Activated CD4-positive, alpha-beta T cell treated with anti-CD3 and anti-CD28 coated beads for 48 hours (primary cell): Measurements from ENCODE around the gene PLA2G1B.

Experiments used
- DNase-seq: peaks from one replicate; pipeline ENCODE4 v3.0.0-alpha.2; 2020

PLA2G1B gene

GRCh38 chr12:120323772-120324171 lies 3.8 kb downstream of the PLA2G1B start:
- no peak for DNase-seq

GRCh38 chr12:120321382-120322202 lies 6.0 kb downstream of the PLA2G1B start:
- no peak for DNase-seq

GRCh38 chr12:120317224-120318105 lies 10.1 kb downstream of the PLA2G1B start:
- peak; percentile 100 for DNase-seq

- no peak for DNase-seq
These were observed 10.8 kb downstream of the PLA2G1B start for GRCh38 chr12:120316798-120317223.

- no peak for DNase-seq
These were observed 13.4 kb downstream of the PLA2G1B start for GRCh38 chr12:120314220-120314619.

GRCh38 chr12:120301962-120302815 lies 25.4 kb downstream of the PLA2G1B start, which contains the start of gene SIRT4:
TSS of gene SIRT4 (plus strand) at chr12:120302321. CDS start at chr12:120303562, 1,241 bp downstream.
- peak; percentile 93 for DNase-seq

GRCh38 chr12:120292661-120293531 lies 34.7 kb downstream of the PLA2G1B start, which contains the start of gene RNU4-1:
TSS of gene RNU4-1 (minus strand) at chr12:120293237.
- peak; percentile 86 for DNase-seq

- DNase-seq: peak; percentile 53
These were observed 35.2 kb downstream of the PLA2G1B start for GRCh38 chr12:120292411-120292660.

- DNase-seq: peak; percentile 63
These were observed 36.8 kb downstream of the PLA2G1B start for GRCh38 chr12:120290609-120291305.

- no peak for DNase-seq
These were observed 40.1 kb downstream of the PLA2G1B start for GRCh38 chr12:120287491-120287890.

- DNase-seq: no peak
These were observed 40.6 kb downstream of the PLA2G1B start for GRCh38 chr12:120286768-120287490.

GRCh38 chr12:120284381-120284780 lies 43.2 kb downstream of the PLA2G1B start:
- DNase-seq: no peak

GRCh38 chr12:120283318-120283717 lies 44.3 kb downstream of the PLA2G1B start:
- no peak for DNase-seq

GRCh38 chr12:120278137-120279069 lies 49.2 kb downstream of the PLA2G1B start:
- DNase-seq: no peak

- DNase-seq: no peak
These were observed 50.8 kb downstream of the PLA2G1B start for GRCh38 chr12:120276734-120277133.
